ENCODE measurements around the gene VSIG2. TPM values are rescaled to one million over a fixed set of nuclear protein-coding genes. Genes with fewer than 3 reads are reported as not detected.

Gene VSIG2
- total and polyA plus RNA-seq, 8 donors, result 0.18 to 4.5 (median 1.2) TPM

DNA sequence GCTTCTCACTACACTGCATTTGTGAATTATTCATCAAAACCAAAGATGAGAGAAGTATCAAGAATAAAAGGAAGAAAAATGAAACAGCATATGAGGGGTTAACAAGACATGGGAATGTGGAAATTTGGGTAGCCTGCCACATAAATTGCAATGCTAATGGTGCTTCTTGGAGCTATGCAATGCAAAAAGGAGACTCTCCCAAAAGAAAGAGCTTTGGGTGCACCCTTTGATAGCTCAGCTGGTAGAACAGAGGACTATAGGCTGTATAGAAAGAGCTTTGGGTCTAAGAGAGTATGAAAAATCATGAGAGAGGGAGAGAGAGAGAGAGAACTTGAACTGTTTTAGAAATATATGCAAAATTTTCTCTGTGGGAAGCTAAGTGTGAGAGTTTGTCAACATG lies 52.0 kb downstream of the VSIG2 start:
- Histone ChIP-seq H3K4me1 (no peaks in the 10 kb centered on the region), H3K36me3 (no peaks in the 10 kb centered on the region), H3K4me3 (no peak overlapping the region), H3K9me3 (no peaks in the 10 kb centered on the region), H3K27ac (no peak overlapping the region), H3K27me3 (no peaks in the 10 kb centered on the region)
- ATAC-seq (no peak), FAIRE-seq (no peak), DNase-seq (no peak)
- TF ChIP-seq, protein P1, sequence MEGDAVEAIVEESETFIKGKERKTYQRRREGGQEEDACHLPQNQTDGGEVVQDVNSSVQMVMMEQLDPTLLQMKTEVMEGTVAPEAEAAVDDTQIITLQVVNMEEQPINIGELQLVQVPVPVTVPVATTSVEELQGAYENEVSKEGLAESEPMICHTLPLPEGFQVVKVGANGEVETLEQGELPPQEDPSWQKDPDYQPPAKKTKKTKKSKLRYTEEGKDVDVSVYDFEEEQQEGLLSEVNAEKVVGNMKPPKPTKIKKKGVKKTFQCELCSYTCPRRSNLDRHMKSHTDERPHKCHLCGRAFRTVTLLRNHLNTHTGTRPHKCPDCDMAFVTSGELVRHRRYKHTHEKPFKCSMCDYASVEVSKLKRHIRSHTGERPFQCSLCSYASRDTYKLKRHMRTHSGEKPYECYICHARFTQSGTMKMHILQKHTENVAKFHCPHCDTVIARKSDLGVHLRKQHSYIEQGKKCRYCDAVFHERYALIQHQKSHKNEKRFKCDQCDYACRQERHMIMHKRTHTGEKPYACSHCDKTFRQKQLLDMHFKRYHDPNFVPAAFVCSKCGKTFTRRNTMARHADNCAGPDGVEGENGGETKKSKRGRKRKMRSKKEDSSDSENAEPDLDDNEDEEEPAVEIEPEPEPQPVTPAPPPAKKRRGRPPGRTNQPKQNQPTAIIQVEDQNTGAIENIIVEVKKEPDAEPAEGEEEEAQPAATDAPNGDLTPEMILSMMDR (IDR thresholded peaks at IDR 0.05), result no peak
- intact Hi-C loops (cut with DNase I), result no loop called here

- ATAC-seq (no peak), FAIRE-seq (no peak), DNase-seq (no peak)
- WGBS, 2 donors, result 62 to 70% methylated on average over 1 of the region's 1 CpG
- intact Hi-C loops (cut with DNase I), result no loop called here
- Histone ChIP-seq H3K4me3 (no peak overlapping the region), H3K27ac (no peak overlapping the region), H3K36me3 (no peaks in the 10 kb centered on the region), H3K4me1 (no peaks in the 10 kb centered on the region), H3K27me3 (no peaks in the 10 kb centered on the region), H3K9me3 (no peaks in the 10 kb centered on the region)
- TF ChIP-seq, protein P1 (IDR thresholded peaks at IDR 0.05), result no peak
These were observed 52.5 kb downstream of the VSIG2 start for GRCh38 chr11:124699547-124699946.

Other genes with a start within 250 kb of the VSIG2 start
- gene OR8B12, start 208.6 kb downstream of the VSIG2 start, total RNA-seq, result not detected
- not detected for gene OR8B12, start 208.6 kb downstream of the VSIG2 start, polyA plus RNA-seq
- gene OR8A1, start 182.3 kb downstream of the VSIG2 start, total RNA-seq, result not detected
- under 1 TPM in 1 of 2 donors, not detected in 1; 0.02 TPM for gene OR8A1, start 182.3 kb downstream of the VSIG2 start, polyA plus RNA-seq
- not detected for gene PANX3, start 140.8 kb downstream of the VSIG2 start, total RNA-seq
- not detected for gene PANX3, start 140.8 kb downstream of the VSIG2 start, polyA plus RNA-seq
- 10 to 100 TPM; 12.9 to 20.0 (median 14.2) TPM for gene TBRG1, start 129.4 kb downstream of the VSIG2 start, total RNA-seq
- 10 to 100 TPM; 26.9 to 49.2 TPM for gene TBRG1, start 129.4 kb downstream of the VSIG2 start, polyA plus RNA-seq
- gene SIAE, start 78.5 kb downstream of the VSIG2 start, total RNA-seq, result 10 to 100 TPM in 5 of 6 donors, 1 to 10 TPM in 1; 9.6 to 29.8 (median 18.0) TPM
- gene SIAE, start 78.5 kb downstream of the VSIG2 start, polyA plus RNA-seq, result 10 to 100 TPM; 10.3 to 12.1 TPM
- 1 to 10 TPM; 1.2 to 2.9 (median 2.1) TPM for gene SPA17, start 78.4 kb downstream of the VSIG2 start, total RNA-seq
- 1 to 10 TPM; 6.0 to 7.3 TPM for gene SPA17, start 78.4 kb downstream of the VSIG2 start, polyA plus RNA-seq
- 1 to 10 TPM in 3 of 6 donors, under 1 TPM in 2, not detected in 1; 0.24 to 1.9 (median 1.2) TPM for gene NRGN, start 12.3 kb downstream of the VSIG2 start, total RNA-seq
- gene NRGN, start 12.3 kb downstream of the VSIG2 start, polyA plus RNA-seq, result 1 to 10 TPM; 2.7 to 3.7 TPM
- gene ESAM, start 10.0 kb upstream of the VSIG2 start, total RNA-seq, result 1 to 10 TPM; 5.0 to 10.0 (median 6.5) TPM
- gene ESAM, start 10.0 kb upstream of the VSIG2 start, polyA plus RNA-seq, result 10 to 100 TPM in 1 of 2 donors, 1 to 10 TPM in 1; 9.4 to 27.1 TPM
- 10 to 100 TPM in 1 of 6 donors, 1 to 10 TPM in 5; 4.6 to 11.0 (median 5.9) TPM for gene MSANTD2, start 48.2 kb upstream of the VSIG2 start, total RNA-seq
- 10 to 100 TPM; 11.7 to 23.3 TPM for gene MSANTD2, start 48.2 kb upstream of the VSIG2 start, polyA plus RNA-seq
- gene ROBO3, start 113.2 kb upstream of the VSIG2 start, total RNA-seq, result 1 to 10 TPM; 1.1 to 6.0 (median 2.2) TPM
- gene ROBO3, start 113.2 kb upstream of the VSIG2 start, polyA plus RNA-seq, result 10 to 100 TPM; 18.9 to 25.0 TPM
- gene ROBO4, start 145.6 kb upstream of the VSIG2 start, total RNA-seq, result 1 to 10 TPM; 2.3 to 4.7 (median 3.3) TPM
- gene ROBO4, start 145.6 kb upstream of the VSIG2 start, polyA plus RNA-seq, result 1 to 10 TPM; 9.4 to 9.8 TPM
- gene HEPN1, start 167.0 kb upstream of the VSIG2 start, total RNA-seq, result not detected
- under 1 TPM in 1 of 2 donors, not detected in 1; 0.11 TPM for gene HEPN1, start 167.0 kb upstream of the VSIG2 start, polyA plus RNA-seq
- under 1 TPM in 5 of 6 donors, not detected in 1; 0.03 to 0.38 (median 0.12) TPM for gene HEPACAM, start 183.8 kb upstream of the VSIG2 start, total RNA-seq
- under 1 TPM in 1 of 2 donors, not detected in 1; 0.23 TPM for gene HEPACAM, start 183.8 kb upstream of the VSIG2 start, polyA plus RNA-seq
- gene CCDC15, start 201.9 kb upstream of the VSIG2 start, total RNA-seq, result 1 to 10 TPM in 2 of 6 donors, under 1 TPM in 4; 0.55 to 1.4 (median 0.76) TPM
- gene CCDC15, start 201.9 kb upstream of the VSIG2 start, polyA plus RNA-seq, result under 1 TPM; 0.23 to 0.80 TPM